ENCODE results near the gene KBTBD7. TPM values are rescaled to one million over a fixed set of nuclear protein-coding genes. Genes with fewer than 3 reads are reported as not detected.

Gene KBTBD7
- total and polyA plus RNA-seq, 2 donors (not counting 3 experiments of a cell fraction or from before 2014, with no cell fraction given): 2.1 to 4.4 TPM

DNA sequence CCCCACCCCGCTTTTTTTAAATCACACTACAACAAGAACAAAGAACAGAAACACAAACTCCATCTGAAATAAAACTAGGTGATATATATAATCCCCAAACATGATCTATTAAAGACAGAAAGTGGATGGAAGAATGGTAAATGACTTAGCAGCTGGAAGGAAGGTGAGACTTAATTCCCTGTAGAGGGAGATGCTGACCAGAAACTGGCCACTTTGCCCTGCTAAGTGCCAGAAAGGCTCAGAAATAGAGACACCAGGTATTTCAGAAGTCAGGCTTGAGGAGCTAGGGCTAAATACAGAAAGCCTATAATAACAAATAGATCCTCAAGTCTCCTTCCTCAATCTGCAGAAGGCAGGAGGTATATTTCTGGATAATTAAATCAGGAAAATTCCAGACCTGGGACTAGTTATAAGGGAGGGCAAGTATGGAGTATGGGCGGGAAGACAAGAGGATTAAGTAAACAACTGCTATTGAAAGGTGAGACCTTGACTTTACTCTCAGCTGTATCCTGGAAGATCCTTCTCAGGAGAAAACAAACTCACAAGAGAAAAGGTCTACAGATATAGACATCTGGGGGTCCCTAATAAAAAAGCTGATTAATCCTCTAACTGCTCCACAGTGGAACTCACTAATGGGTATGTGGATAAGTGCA lies 36.8 kb upstream of the KBTBD7 start:
- H4K20me1 ChIP-seq (replicated peaks; ENCODE audit: control insufficient read depth, extremely low read depth, insufficient read depth, low read length): no peaks in the 10 kb centered on the region
- intact Hi-C loops (cut with micrococcal nuclease) (no loop called here), dilution Hi-C loops (cut with MboI; ENCODE audit: extremely low pct_ligation_motif_present, low sequenced_read_pairs) (no loop called here)
- no peak overlapping the region for H3K27ac ChIP-seq (ENCODE audit: insufficient read depth, low read depth, low read length)
- no TSS peak for BruUV-seq (replicated peaks)
- no peak for DNase-seq (ENCODE audit: low read depth, low spot score)
- H3K4me2 ChIP-seq (ENCODE audit: insufficient read depth, low read length): no peak overlapping the region
- H3K36me3 ChIP-seq (ENCODE audit: control insufficient read depth in 2 of 2, extremely low read depth in 1 of 2, insufficient read depth in 2 of 2, low read length in 2 of 2): no peaks in the 10 kb centered on the region
- no peak overlapping the region for H2AFZ ChIP-seq (ENCODE audit: low read depth, low read length)
- H3K9me3 ChIP-seq (replicated peaks; ENCODE audit: control insufficient read depth, insufficient read depth, low read length): no peaks in the 10 kb centered on the region
- ChIA-PET POLR2A (interaction anchor here (0.6 kb wide), 1 partner anchor 311 kb away, joined by 3 read pairs; no protein-coding TSS in a partner anchor), CTCF (interaction anchor here (0.6 to 3.0 kb wide), 4 partner anchors 9 to 157 kb away, joined by 3 to 22 read pairs (median 5); no protein-coding TSS in a partner anchor)
- TF ChIP-seq POLR2AphosphoS5 (IDR thresholded peaks at IDR 0.05; ENCODE audit: insufficient read depth, low read depth, low read length) (no peak), GATA2 (IDR thresholded peaks at IDR 0.05; ENCODE audit: insufficient read depth, insufficient read length, low read depth, low read length) (no peak), POLR2A (IDR thresholded peaks at IDR 0.05; ENCODE audit: low read depth, low read length) (no peak), EZH2 (IDR thresholded peaks at IDR 0.05; ENCODE audit: borderline replicate concordance, low read depth, low read length, severe bottlenecking) (no peak)
- H3K4me3 ChIP-seq (replicated peaks in 1 of 3; ENCODE audit: insufficient read depth in 1 of 3, low read depth in 1 of 3, low read length in 3 of 3): no peak overlapping the region
- H3K27me3 ChIP-seq (ENCODE audit: control insufficient read depth in 2 of 2, insufficient read depth in 2 of 2, low read length in 2 of 2): no peaks in the 10 kb centered on the region
- no peak overlapping the region for H3K9ac ChIP-seq (replicated peaks; ENCODE audit: extremely low read depth, insufficient read depth, low read length)
- no peaks in the 10 kb centered on the region for H3K79me2 ChIP-seq (ENCODE audit: control insufficient read depth, insufficient read depth, low read length)
- no peaks in the 10 kb centered on the region for H3K4me1 ChIP-seq (ENCODE audit: control insufficient read depth, extremely low read depth, insufficient read depth, low read length)
- peaks cover 2% of the 10 kb centered on the region for H3K9me1 ChIP-seq (replicated peaks; ENCODE audit: control insufficient read depth, extremely low read depth, insufficient read depth, low read length)
- no peak for FAIRE-seq

GRCh38 chr13:41229356-41229755 lies 35.0 kb upstream of the KBTBD7 start:
- Histone ChIP-seq H3K79me2 (ENCODE audit: control insufficient read depth, insufficient read depth, low read length) (no peaks in the 10 kb centered on the region), H2AFZ (ENCODE audit: low read depth, low read length) (no peak overlapping the region), H3K9me3 (replicated peaks; ENCODE audit: control insufficient read depth, insufficient read depth, low read length) (no peaks in the 10 kb centered on the region), H3K9me1 (replicated peaks; ENCODE audit: control insufficient read depth, extremely low read depth, insufficient read depth, low read length) (peaks cover 2% of the 10 kb centered on the region), H3K4me3 (replicated peaks in 1 of 3; ENCODE audit: insufficient read depth in 1 of 3, low read depth in 1 of 3, low read length in 3 of 3) (no peak overlapping the region), H4K20me1 (replicated peaks; ENCODE audit: control insufficient read depth, extremely low read depth, insufficient read depth, low read length) (no peaks in the 10 kb centered on the region), H3K27ac (ENCODE audit: insufficient read depth, low read depth, low read length) (no peak overlapping the region), H3K4me2 (ENCODE audit: insufficient read depth, low read length) (no peak overlapping the region), H3K9ac (replicated peaks; ENCODE audit: extremely low read depth, insufficient read depth, low read length) (no peak overlapping the region), H3K36me3 (ENCODE audit: control insufficient read depth in 2 of 2, extremely low read depth in 1 of 2, insufficient read depth in 2 of 2, low read length in 2 of 2) (no peaks in the 10 kb centered on the region), H3K27me3 (ENCODE audit: control insufficient read depth in 2 of 2, insufficient read depth in 2 of 2, low read length in 2 of 2) (no peaks in the 10 kb centered on the region), H3K4me1 (ENCODE audit: control insufficient read depth, extremely low read depth, insufficient read depth, low read length) (no peaks in the 10 kb centered on the region)
- dilution Hi-C loops (cut with MboI; ENCODE audit: extremely low pct_ligation_motif_present, low sequenced_read_pairs) (no loop called here), intact Hi-C loops (cut with micrococcal nuclease) (no loop called here)
- no peak for FAIRE-seq
- CTCF ChIA-PET: no interaction called here
- TF ChIP-seq EZH2 (IDR thresholded peaks at IDR 0.05; ENCODE audit: borderline replicate concordance, low read depth, low read length, severe bottlenecking) (no peak), MYC (IDR thresholded peaks at IDR 0.05; ENCODE audit: low read depth, low read length) (no peak), GATA2 (IDR thresholded peaks at IDR 0.05; ENCODE audit: insufficient read depth, insufficient read length, low read depth, low read length) (no peak), POLR2A (IDR thresholded peaks at IDR 0.05; ENCODE audit: low read depth, low read length) (no peak), CTCF (IDR thresholded peaks at IDR 0.05; ENCODE audit: extremely low read depth in 1 of 2, insufficient read depth in 1 of 2, low read depth in 1 of 2, low read length in 2 of 2) (no peak), FOS (IDR thresholded peaks at IDR 0.05; ENCODE audit: borderline replicate concordance, insufficient read depth, low read length) (no peak), JUN (IDR thresholded peaks at IDR 0.05; ENCODE audit: borderline replicate concordance, insufficient read depth, insufficient read length, low read depth) (no peak), POLR2AphosphoS5 (IDR thresholded peaks at IDR 0.05; ENCODE audit: insufficient read depth, low read depth, low read length) (no peak)
- TF ChIP-seq, protein P1, sequence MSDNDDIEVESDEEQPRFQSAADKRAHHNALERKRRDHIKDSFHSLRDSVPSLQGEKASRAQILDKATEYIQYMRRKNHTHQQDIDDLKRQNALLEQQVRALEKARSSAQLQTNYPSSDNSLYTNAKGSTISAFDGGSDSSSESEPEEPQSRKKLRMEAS (IDR thresholded peaks at IDR 0.05; ENCODE audit: insufficient read depth, insufficient read length): no peak
- DNase-seq (ENCODE audit: low read depth, low spot score): no peak
- POLR2A ChIA-PET: no interaction called here
- no TSS peak for BruUV-seq (replicated peaks)

Data from endothelial cell of umbilical vein (primary cell).